Lower leg skin (tissue), 3 donors: ENCODE data around the gene GMCL2.

Experiments
- CTCF ChIP-seq, 3 donors: fragments of 450-650 bp; IDR thresholded peaks; one replicate each; pipeline ENCODE4 v1.5.1; 2016; ENCODE audit warnings: antibody characterized with exemption in 3 of 3, mild to moderate bottlenecking in 3 of 3, moderate library complexity in 2 of 3
- POLR2A ChIP-seq, 2 donors: fragments of 450-650 bp; IDR thresholded peaks; one replicate each; pipeline ENCODE4 v1.6.1; 2016 to 2017; ENCODE audit warnings: antibody characterized with exemption in 2 of 2, mild to moderate bottlenecking in 1 of 2, moderate library complexity in 1 of 2

DNA sequence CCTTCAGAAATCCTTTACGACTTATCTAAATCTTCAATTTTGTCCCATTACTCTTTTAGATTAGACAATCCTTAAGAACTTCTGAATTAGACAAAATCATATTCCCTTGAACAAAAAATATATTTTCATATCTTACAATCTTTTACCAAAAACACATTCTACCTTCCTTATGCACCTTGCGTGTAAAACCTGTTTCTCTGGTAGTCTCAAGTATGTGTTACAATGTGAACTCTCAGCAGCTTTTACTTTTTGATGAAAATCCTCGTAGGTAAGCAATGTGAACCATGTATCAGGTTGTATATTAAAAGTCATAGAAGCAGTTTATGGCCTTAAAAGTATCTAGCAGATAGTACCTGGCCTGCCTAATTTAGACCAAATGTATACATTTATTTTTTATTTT, 12.7 kb downstream of the GMCL2 start:
- TF ChIP-seq POLR2A (IDR thresholded peaks at IDR 0.05) (no peak), CTCF (IDR thresholded peaks at IDR 0.05) (no peak)
